Endothelial cell of umbilical vein (primary cell): ENCODE data around the gene POLR3GL.

Source experiments
- CTCF ChIP-seq, 2 donors: IDR thresholded peaks; 1 replicate in 1 of 2; 2 replicates in 1 of 2; pipeline ENCODE4 v1.5.1; 2011; ENCODE audit warnings: low read length in 2 of 2, mild to moderate bottlenecking in 2 of 2, moderate library complexity in 2 of 2, control low read depth in 1 of 2, inconsistent platforms in 1 of 2, low read depth in 1 of 2; ENCODE audit not compliant: insufficient read depth in 1 of 2; ENCODE audit errors: extremely low read depth in 1 of 2
- EZH2 ChIP-seq: IDR thresholded peaks from 2 replicates; pipeline ENCODE4 v1.6.1; 2012; ENCODE audit warnings: borderline replicate concordance, low read depth, mild to moderate bottlenecking, moderate library complexity, low read length, inconsistent platforms; ENCODE audit not compliant: severe bottlenecking
- FOS ChIP-seq: IDR thresholded peaks from 2 replicates; pipeline ENCODE4 v1.6.1; 2011; ENCODE audit warnings: mild to moderate bottlenecking, low read length, moderate library complexity, borderline replicate concordance; ENCODE audit not compliant: insufficient read depth
- GATA2 ChIP-seq: IDR thresholded peaks from 2 replicates; pipeline ENCODE4 v1.7.0; 2011; ENCODE audit warnings: low read depth, mild to moderate bottlenecking, moderate library complexity, mixed read lengths, low read length; ENCODE audit not compliant: insufficient read length, insufficient read depth
- JUN ChIP-seq: IDR thresholded peaks from 2 replicates; pipeline ENCODE4 v1.6.1; 2011; ENCODE audit warnings: borderline replicate concordance, low read depth; ENCODE audit not compliant: insufficient read length, insufficient read depth
- MAX ChIP-seq: IDR thresholded peaks from 2 replicates; pipeline ENCODE4 v1.6.1; 2011; ENCODE audit not compliant: insufficient read depth, insufficient read length
- MYC ChIP-seq: IDR thresholded peaks from one replicate; pipeline ENCODE4 v1.6.1; 2011; ENCODE audit warnings: mild to moderate bottlenecking, low read depth, low read length
- POLR2A ChIP-seq: IDR thresholded peaks from 2 replicates; pipeline ENCODE4 v1.6.1; 2012; ENCODE audit warnings: low read depth, mild to moderate bottlenecking, control low read depth, low read length
- POLR2AphosphoS5 ChIP-seq: IDR thresholded peaks from 2 replicates; pipeline ENCODE4 v1.6.1; 2012; ENCODE audit warnings: low read depth, mild to moderate bottlenecking, control low read depth, low read length, moderate library complexity; ENCODE audit not compliant: insufficient read depth

- TF ChIP-seq CTCF (IDR thresholded peaks at IDR 0.05; ENCODE audit: extremely low read depth in 1 of 2, insufficient read depth in 1 of 2, low read depth in 1 of 2, low read length in 2 of 2) (no peak), POLR2A (no peak), EZH2 (no peak), MYC (no peak), GATA2 (no peak), POLR2AphosphoS5 (no peak), MAX (no peak), JUN (no peak), FOS (no peak)
Measured at GRCh38 chr1:145975216-145975615, 10.7 kb downstream of the POLR3GL start.
